GM13977 (cell line): ENCODE results near the gene DIAPH2.

Experiments used
- DNase-seq: peaks from one replicate; pipeline ENCODE4 v3.0.0; 2012; ENCODE audit warnings: low spot score
- CTCF ChIP-seq: IDR thresholded peaks from 2 replicates; pipeline ENCODE4 v1.5.1; 2012; ENCODE audit warnings: mild to moderate bottlenecking, control low read depth; ENCODE audit not compliant: insufficient read depth; ENCODE audit errors: extremely low read depth, missing control alignments
- in situ Hi-C: fragments of 300-500 bp; cut with MboI; formaldehyde crosslinking; loops from one replicate; pipeline ENCODE4 v1.12.0; 2022; ENCODE audit warnings: low sequenced_read_pairs, low pct_unique_long_range_greater_than_20kb, mixed read lengths, inconsistent platforms; ENCODE audit not compliant: unreplicated experiment

The DIAPH2 gene

GRCh38 chrX:97358941-97359340 is 674.3 kb downstream of the DIAPH2 start:
- TF ChIP-seq CTCF, result no peak
- in situ Hi-C loops, result no loop called here
- no peak for DNase-seq

GRCh38 chrX:97363843-97364242 is 679.2 kb downstream of the DIAPH2 start:
- in situ Hi-C loops, result no loop called here
- TF ChIP-seq CTCF, result no peak
- DNase-seq, result no peak

- no peak for DNase-seq
- in situ Hi-C loops, result no loop called here
- TF ChIP-seq CTCF, result no peak
These were observed 681.6 kb downstream of the DIAPH2 start for GRCh38 chrX:97366237-97366636.

- no peak for TF ChIP-seq CTCF
- no peak for DNase-seq
- in situ Hi-C loops, result no loop called here
These were observed 682.5 kb downstream of the DIAPH2 start for GRCh38 chrX:97367125-97367524.

GRCh38 chrX:97369947-97370346 is 685.3 kb downstream of the DIAPH2 start:
- no peak for DNase-seq
- in situ Hi-C loops, result no loop called here
- TF ChIP-seq CTCF, result no peak

GRCh38 chrX:97372001-97372766 is 687.5 kb downstream of the DIAPH2 start:
- in situ Hi-C loops, result no loop called here

More at GRCh38 chrX:97372001-97372766, 687.5 kb downstream of the DIAPH2 start:
- no peak for TF ChIP-seq CTCF
- no peak for DNase-seq
